Cardiac fibroblast (primary cell): ENCODE measurements around the gene WDR26.

Source experiments
- DNase-seq, 2 donors: peaks; one replicate each; pipeline versions ENCODE4 v3.0.0 to v3.0.0-alpha.2; 2010; ENCODE audit warnings: low read depth in 2 of 2
- H3K4me3 ChIP-seq, 2 donors: replicated peaks in 1 of 2; 1 replicate in 1 of 2; 2 replicates in 1 of 2; pipeline ENCODE4 v1.5.1; 2011; ENCODE audit warnings: low read depth in 2 of 2, low read length in 2 of 2, mild to moderate bottlenecking in 2 of 2, moderate library complexity in 1 of 2
- CTCF ChIP-seq: IDR thresholded peaks from one replicate; pipeline ENCODE4 v1.5.1; 2011; ENCODE audit warnings: low read depth, mild to moderate bottlenecking, low read length, inconsistent platforms

WDR26 gene

DNA sequence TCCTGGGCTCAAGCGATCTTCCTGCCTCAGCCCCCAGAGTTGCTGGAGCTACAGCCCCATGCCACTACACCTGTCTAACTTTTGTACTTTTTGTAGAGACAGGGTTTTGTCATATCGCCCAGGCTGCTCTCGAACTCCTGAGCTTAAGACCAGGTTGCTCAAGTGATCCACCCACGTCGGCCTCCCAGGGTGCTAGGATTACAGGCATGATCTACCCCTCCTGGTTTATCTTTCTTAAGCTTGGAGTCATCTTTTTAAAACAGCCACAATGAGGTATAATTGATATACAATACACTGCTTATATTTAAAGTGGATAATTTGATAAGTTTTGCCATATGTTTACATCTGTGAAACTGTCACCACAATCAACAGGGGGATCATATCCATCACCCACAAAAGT lies 25.4 kb upstream of the WDR26 start:
- no peak for TF ChIP-seq CTCF
- no peak for DNase-seq
- H3K4me3 ChIP-seq: no peak overlapping the region

DNA sequence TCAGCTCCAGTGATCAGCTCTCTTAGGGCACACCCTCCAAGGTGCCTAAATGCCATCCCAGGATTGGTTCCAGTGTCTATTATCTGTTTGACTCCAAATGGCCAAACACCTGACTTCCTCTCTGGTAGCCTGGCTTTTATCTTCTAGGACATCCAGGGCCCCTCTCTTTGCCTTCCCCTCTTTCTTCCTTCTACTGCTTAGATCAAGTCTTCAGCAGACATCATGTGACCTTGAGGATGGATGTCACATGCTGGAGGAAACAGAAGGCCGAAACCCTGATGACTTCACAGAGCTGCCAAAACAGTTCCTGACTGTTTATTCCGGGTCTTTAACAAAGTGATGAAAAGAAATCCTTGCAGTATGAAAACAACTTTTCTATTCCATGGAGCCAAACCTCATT lies 24.4 kb upstream of the WDR26 start:
- DNase-seq: peak; percentile 8 to 19
- TF ChIP-seq CTCF: no peak
- no peak overlapping the region for H3K4me3 ChIP-seq

DNA sequence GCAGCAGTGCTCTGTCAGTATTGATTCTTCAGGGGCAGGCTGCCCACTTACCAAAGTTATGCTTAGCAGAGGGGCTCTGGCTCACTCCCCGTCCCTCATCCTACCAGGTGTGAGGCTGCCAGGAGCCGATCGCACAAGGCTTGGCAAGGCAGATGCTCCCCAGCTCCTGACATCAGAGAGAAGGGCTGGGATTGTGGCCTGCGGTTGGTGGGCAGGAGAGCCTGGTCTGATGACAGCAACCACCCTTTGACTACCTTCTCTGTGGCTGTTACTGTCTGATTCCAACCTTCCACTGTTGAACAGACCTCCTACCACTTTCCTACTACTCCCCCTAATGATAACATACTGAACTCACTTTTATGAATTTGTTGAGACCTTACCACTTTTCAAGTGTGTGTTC lies 23.7 kb upstream of the WDR26 start:
- DNase-seq: no peak
- H3K4me3 ChIP-seq: no peak overlapping the region
- TF ChIP-seq CTCF: no peak

GRCh38 chr1:224457782-224458144 lies 23.2 kb upstream of the WDR26 start:
- no peak for TF ChIP-seq CTCF
- no peak for DNase-seq
- H3K4me3 ChIP-seq: no peak overlapping the region

GRCh38 chr1:224456637-224456953 lies 22.0 kb upstream of the WDR26 start:
- DNase-seq: no peak
- TF ChIP-seq CTCF: no peak
- no peak overlapping the region for H3K4me3 ChIP-seq

- no peak for DNase-seq
- H3K4me3 ChIP-seq: no peak overlapping the region
- TF ChIP-seq CTCF: no peak
Measured at GRCh38 chr1:224454402-224455055, 19.9 kb upstream of the WDR26 start.
